Measurements from ENCODE around the gene OR52B6.

DNA sequence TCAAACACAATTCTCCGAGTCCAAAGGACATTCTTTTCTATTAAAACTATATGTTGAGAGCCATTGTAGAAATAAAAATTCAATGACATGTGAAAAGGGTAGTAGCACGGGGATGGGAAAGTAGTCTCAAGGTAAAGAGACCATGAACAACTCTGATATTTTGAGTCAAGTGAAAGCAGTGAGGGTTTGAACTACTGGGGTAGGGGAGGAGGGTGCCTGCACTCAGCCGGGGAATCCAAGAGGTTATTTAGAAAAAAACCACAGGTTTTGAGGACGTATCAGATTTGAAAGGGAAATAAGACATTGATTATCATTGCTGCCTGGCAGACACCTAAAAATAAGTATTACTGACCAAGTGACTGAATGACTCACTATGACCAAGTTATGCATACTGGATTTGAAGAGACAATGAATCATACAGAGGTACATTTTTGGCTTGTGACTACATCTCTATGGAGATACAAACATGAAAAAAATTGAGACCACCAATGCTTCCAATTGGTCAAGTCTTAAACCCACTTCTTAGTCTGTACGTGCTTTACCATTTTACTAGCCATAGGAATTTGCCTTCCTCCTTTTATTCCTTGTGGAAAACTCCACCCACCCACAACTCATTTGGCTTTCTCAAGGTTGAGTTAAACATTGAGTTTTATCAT is 30.1 kb upstream of the OR52B6 start:
- TF ChIP-seq HDGF (IDR thresholded peaks at IDR 0.05; ENCODE audit: borderline replicate concordance) (no peak), BHLHE40 (IDR thresholded peaks at IDR 0.05; ENCODE audit: borderline replicate concordance) (no peak), SP1 (IDR thresholded peaks at IDR 0.05) (no peak), TARDBP (IDR thresholded peaks at IDR 0.05) (no peak), ARNT (IDR thresholded peaks at IDR 0.05) (no peak), SUZ12 (IDR thresholded peaks at IDR 0.05) (no peak)
